Choroid plexus epithelial cell (primary cell): ENCODE measurements around the gene ATG10.
"Not testable (repeated sequence)": the region's sequence is repeated elsewhere in the genome, so short reads cannot be mapped to it uniquely, and the experiment has no call there.

Source experiments
- DNase-seq: peaks from one replicate; pipeline ENCODE4 v3.0.0-alpha.2; 2010; ENCODE audit warnings: low read depth
- H3K4me3 ChIP-seq: 2 replicates; pipeline ENCODE4 v1.5.1; 2011; ENCODE audit warnings: low read depth, mild to moderate bottlenecking, control low read depth, low read length, moderate library complexity
- TF ChIP-seq, protein P1 (sequence below): conservative IDR thresholded peaks from 2 replicates; pipeline ENCODE4 v1.5.1; 2011; ENCODE audit warnings: low read depth, mild to moderate bottlenecking, control low read depth, inconsistent platforms, low read length, moderate library complexity

Gene ATG10

DNA sequence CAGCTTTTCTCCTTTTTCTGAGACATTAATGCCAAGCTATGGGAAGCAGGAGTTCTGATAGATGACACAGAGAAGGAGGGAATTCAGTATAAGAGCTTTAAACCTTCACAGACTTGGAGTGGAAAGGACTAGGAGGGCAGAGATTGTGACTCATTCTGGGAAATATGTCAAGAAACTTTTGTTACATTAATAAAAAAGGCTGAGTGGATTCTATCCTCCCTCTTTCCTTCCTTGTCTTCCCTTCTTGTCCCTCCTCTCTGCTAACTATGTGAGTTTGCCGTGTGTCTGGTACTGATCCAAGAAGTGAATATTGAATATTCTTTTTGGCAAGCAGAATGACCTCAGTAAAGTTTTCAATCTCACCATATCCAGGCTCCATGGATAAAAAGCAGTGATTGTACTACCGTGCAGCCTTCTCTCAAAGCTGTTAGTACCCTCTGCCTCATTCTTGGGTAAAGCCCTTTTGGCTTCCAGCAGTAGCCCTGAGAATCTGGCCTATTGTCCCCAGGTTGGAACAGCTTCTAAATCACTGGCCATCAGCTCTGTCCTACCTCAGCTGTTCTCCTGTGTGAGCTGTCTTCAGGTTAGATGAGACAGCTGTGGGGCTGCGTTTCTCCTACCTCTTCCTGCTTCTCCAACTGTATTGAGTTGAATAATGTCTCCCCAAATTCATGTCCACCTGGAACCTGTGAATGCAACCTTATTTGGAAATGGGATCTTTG is 73.9 kb downstream of the ATG10 start:
- peak; percentile 53 for DNase-seq
- TF ChIP-seq, protein P1, sequence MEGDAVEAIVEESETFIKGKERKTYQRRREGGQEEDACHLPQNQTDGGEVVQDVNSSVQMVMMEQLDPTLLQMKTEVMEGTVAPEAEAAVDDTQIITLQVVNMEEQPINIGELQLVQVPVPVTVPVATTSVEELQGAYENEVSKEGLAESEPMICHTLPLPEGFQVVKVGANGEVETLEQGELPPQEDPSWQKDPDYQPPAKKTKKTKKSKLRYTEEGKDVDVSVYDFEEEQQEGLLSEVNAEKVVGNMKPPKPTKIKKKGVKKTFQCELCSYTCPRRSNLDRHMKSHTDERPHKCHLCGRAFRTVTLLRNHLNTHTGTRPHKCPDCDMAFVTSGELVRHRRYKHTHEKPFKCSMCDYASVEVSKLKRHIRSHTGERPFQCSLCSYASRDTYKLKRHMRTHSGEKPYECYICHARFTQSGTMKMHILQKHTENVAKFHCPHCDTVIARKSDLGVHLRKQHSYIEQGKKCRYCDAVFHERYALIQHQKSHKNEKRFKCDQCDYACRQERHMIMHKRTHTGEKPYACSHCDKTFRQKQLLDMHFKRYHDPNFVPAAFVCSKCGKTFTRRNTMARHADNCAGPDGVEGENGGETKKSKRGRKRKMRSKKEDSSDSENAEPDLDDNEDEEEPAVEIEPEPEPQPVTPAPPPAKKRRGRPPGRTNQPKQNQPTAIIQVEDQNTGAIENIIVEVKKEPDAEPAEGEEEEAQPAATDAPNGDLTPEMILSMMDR: no peak

GRCh38 chr5:82046276-82046647 is 74.4 kb downstream of the ATG10 start:
- no peak for DNase-seq
- TF ChIP-seq, protein P1: no peak
- no peak overlapping the region for H3K4me3 ChIP-seq

More for the DNA sequence above, 73.9 kb downstream of the ATG10 start:
- H3K4me3 ChIP-seq: no peak overlapping the region

- H3K4me3 ChIP-seq: no peak overlapping the region
- TF ChIP-seq, protein P1: no peak
Measured at GRCh38 chr5:82050955-82051354, 79.1 kb downstream of the ATG10 start.

DNA sequence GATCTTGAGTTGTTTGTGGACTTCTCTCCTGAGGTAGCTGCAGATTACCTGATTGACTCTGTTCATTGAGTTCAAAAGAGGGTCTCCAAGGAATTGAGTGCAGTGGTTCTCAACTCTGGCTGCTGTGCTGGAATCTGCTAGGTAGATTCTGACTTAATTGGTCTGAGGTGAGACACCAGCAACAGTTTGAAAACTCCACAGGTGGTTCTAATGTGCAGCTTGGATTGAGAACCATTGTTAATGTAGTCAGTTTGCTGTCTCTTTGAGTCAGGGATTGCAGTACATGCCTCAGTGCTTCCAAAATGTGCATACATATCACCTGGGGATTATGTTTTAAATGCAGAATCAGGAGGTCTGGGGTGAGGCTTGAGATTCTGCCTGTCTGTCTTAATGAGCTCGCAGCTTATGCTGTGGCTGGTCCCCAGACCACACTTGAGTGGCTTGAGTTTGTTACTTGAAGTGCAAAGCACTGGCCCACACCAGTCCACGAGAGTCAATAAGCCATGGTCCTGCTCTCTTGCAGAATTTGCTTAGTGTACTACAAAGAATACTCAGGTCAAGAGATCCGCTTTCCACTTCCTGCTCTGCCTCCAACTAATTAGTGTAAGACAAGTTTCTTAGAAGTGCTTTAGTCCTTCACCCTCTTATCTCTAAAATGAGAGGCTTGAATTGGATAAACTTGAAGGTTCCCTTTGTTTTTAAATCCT is 82.3 kb downstream of the ATG10 start:
- H3K4me3 ChIP-seq: no peak overlapping the region
- DNase-seq: no peak
- TF ChIP-seq, protein P1: no peak

More at GRCh38 chr5:82050955-82051354, 79.1 kb downstream of the ATG10 start:
- DNase-seq: no peak

GRCh38 chr5:82057051-82057450 is 85.2 kb downstream of the ATG10 start:
- DNase-seq: no peak
- TF ChIP-seq, protein P1: no peak
- no peak overlapping the region for H3K4me3 ChIP-seq

DNA sequence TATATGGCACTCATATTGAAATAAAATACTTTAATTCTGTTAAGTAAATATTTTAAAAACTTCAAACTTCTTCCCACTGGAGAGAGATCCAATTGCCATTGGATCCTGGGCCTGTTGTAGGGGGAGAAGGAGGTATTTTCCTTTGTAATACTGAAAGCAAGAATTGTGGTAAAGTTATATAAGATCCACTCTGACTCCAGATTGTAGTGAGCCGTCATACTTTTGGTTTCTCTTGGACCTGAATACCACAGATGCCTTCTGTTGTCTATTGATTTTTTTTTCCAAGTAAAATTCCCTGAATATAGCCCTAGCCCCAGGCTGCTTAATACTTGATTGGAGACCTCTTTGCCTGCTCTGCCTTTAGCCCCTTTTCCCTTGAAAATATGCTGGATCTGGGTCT is 86.9 kb downstream of the ATG10 start:
- H3K4me3 ChIP-seq: no peak overlapping the region
- TF ChIP-seq, protein P1: no peak
- DNase-seq: peak; percentile 45

- TF ChIP-seq, protein P1: no peak
- no peak overlapping the region for H3K4me3 ChIP-seq
- no peak for DNase-seq
Measured at GRCh38 chr5:82066791-82067190, 95.0 kb downstream of the ATG10 start.

DNA sequence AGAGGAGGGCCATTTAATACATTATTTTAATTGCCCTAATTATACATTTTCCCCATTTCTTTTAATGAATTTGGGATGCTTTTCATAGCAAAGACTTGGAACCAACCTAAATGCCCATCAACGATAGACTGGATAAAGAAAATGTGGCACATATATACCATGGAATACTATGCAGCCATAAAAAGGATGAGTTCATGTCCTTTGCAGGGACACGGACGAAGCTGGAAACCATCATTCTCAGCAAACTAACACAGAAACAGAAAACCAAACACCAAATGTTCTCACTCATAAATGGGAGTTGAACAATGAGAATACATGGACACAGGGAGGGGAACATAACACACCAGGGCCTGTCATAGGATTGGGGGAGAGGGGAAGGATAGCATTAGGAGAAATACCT is 96.2 kb downstream of the ATG10 start:
- not testable (repeated sequence) for H3K4me3 ChIP-seq, DNase-seq
